ENCODE measurements around the gene PDE2A.

GRCh38 chr11:72535194-72535547, 139.1 kb downstream of the PDE2A start:
- TF ChIP-seq OSR1 (CRISPR knock-in tag; IDR thresholded peaks at IDR 0.05) (no peak), ZNF8 (CRISPR knock-in tag; IDR thresholded peaks at IDR 0.05) (no peak), ZC3H10 (CRISPR knock-in tag; IDR thresholded peaks at IDR 0.05) (no peak), ZNF70 (CRISPR knock-in tag; IDR thresholded peaks at IDR 0.05) (no peak), ZFP3 (CRISPR knock-in tag; IDR thresholded peaks at IDR 0.05) (no peak), PATZ1 (CRISPR knock-in tag; IDR thresholded peaks at IDR 0.05; ENCODE audit: borderline replicate concordance) (no peak), CSRNP3 (CRISPR knock-in tag; IDR thresholded peaks at IDR 0.05) (no peak), TCF4 (CRISPR knock-in tag; IDR thresholded peaks at IDR 0.05; ENCODE audit: borderline replicate concordance) (no peak), ZFP30 (CRISPR knock-in tag; IDR thresholded peaks at IDR 0.05) (no peak), RARB (CRISPR knock-in tag; IDR thresholded peaks at IDR 0.05) (no peak), ZNF565 (CRISPR knock-in tag; conservative IDR thresholded peaks at IDR 0.05; ENCODE audit: low read depth) (no peak), TOX (CRISPR knock-in tag; IDR thresholded peaks at IDR 0.05; ENCODE audit: borderline replicate concordance) (no peak), BACH2 (CRISPR knock-in tag; IDR thresholded peaks at IDR 0.05; ENCODE audit: borderline replicate concordance) (no peak), SNAI2 (CRISPR knock-in tag; IDR thresholded peaks at IDR 0.05) (no peak)

Measured in SK-N-SH treated with all-trans-retinoic acid at 6 μM for 48 hours (cell line).